HG03135 (cell line): Measurements from ENCODE around the gene ANKRD36C.
"Not testable (repeated sequence)": the region's sequence is repeated elsewhere in the genome, so short reads cannot be mapped to it uniquely, and the experiment has no call there.

Experiments
- ATAC-seq: cut with Tn5 transposase; IDR thresholded peaks from one replicate; pipeline ENCODE4 v1.9.1; 2021; ENCODE audit warnings: mild to moderate bottlenecking, moderate library complexity; ENCODE audit not compliant: unreplicated experiment

Gene ANKRD36C

GRCh38 chr2:96008051-96008450, 16.4 kb upstream of the ANKRD36C start:
- not testable (repeated sequence) for ATAC-seq

DNA sequence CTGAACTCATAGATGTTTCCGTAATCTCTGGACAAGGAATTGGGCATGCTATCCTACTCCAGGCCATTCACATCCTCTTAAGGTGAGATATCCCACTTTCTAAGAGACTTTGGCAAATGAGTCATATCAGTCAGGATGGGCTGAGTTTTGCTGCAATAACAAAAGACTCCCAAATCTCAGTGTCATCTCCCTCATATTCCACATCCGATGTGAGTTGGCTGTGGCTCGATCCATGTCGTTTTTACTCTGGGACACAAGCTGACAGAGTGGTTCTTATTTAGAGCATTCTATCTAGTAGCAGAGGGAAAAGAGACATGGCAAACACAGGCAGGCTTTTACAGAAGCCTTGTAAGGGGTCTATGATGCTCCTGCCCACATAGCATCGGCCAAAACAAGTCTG, 14.6 kb upstream of the ANKRD36C start:
- ATAC-seq = not testable (repeated sequence)

DNA sequence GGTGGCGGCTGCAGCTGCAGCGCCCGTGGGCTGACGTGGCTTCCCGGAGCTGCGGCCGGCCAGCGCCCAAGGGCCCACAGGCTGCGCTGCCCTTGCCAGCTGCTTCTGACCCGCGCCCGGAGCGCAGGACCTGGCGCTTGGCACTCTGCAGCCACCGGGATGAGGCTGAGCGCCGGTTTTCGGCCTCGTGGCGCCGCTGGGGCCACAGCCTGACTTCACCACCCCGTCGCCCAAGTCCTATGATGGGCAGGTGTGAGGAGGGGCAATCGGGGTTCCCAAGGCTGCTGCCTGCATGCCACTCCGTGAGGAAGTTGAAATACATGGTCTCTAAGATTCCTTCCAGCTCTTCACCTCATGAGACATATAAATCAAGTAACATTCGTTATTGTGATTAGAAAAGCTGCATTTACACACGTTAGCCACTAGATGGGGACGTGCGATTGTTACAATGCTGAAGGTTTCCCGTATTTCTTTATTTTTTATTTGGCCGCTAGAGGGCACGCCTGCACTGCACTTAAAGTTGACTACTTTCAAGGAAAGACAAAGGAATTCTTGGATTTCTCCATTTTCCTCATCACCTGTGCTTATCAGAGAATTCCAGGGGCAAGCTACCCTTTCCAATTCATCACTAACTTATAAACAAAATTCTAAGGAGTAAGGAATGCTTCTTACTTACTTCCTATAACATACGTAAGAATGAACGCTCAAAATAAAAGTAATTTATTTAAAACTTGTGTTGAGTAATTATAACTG, 1.1 kb upstream of the ANKRD36C start:
- peak; percentile 55 for ATAC-seq

DNA sequence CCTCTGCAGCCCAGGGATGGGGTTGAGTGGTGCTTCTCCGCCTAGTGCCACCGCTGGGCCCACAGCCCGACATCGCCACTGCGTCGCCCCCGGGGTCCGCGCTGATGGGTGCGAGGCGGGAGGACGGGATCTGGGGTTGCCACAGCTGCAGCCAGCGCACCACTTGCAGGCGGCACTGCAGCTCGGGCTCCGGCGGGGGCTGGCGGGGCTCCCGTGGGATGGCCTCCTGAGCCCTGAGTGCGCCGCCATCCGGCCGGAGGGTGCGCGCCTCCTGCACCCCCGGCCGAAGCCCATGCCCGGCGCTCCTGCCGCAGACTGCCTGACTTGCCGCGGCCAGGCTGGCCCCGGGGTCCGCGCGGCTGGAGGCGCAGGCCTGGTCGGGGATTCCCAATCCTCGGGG, 478 bp upstream of the ANKRD36C start:
- ATAC-seq = peak; percentile 55

- not testable (repeated sequence) for ATAC-seq
Observed at GRCh38 chr2:95990884-95991283, 740 bp downstream of the ANKRD36C start.

- not testable (repeated sequence) for ATAC-seq
Observed at GRCh38 chr2:95951662-95952061, 40.0 kb downstream of the ANKRD36C start.

GRCh38 chr2:95948039-95948438, 43.6 kb downstream of the ANKRD36C start:
- ATAC-seq = not testable (repeated sequence)

GRCh38 chr2:95939947-95940346, 51.7 kb downstream of the ANKRD36C start:
- not testable (repeated sequence) for ATAC-seq

GRCh38 chr2:95930740-95931139, 60.9 kb downstream of the ANKRD36C start:
- ATAC-seq = not testable (repeated sequence)

- ATAC-seq = not testable (repeated sequence)
Observed at GRCh38 chr2:95917007-95917406, 74.6 kb downstream of the ANKRD36C start.

- ATAC-seq = not testable (repeated sequence)
Observed at GRCh38 chr2:95915131-95915530, 76.5 kb downstream of the ANKRD36C start.

DNA sequence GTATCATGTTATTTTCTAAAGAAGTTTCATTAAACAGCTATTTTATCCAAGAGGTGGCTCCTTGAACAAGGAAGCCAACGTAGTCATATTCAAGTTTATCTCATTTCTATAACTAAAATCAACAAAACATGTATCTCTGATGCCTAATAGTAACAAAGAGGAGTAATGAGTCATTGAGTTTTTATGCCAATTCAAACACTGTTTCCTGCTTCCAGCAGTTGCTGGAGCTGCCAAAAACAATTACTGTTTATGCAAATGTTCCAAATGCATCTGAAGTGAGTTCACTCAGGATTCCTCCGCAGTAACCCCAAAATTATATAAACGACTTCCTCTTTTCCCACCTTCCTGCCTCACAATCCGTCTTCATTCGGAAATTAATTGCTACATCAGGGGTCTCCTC, 80.2 kb downstream of the ANKRD36C start:
- not testable (repeated sequence) for ATAC-seq

DNA sequence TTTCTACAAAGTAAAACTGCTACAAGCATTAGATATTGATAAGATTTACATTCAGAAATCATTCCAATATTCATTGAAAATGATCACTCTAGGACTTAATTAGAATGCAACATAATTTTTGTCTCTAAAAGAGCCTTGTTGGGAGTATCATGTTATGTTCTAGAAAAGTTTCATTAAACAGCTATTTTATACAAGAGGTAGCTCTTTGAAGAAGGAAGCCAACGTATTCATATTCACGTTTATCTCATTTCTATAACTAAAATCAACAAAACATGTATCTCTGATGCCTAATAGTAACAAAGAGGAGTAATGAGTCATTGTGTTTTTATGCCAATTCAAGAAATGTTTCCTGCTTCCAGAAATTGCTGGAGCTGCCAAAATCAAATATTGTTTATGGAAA, 97.2 kb downstream of the ANKRD36C start:
- ATAC-seq = not testable (repeated sequence)

GRCh38 chr2:95867929-95868328, 123.7 kb downstream of the ANKRD36C start:
- not testable (repeated sequence) for ATAC-seq

DNA sequence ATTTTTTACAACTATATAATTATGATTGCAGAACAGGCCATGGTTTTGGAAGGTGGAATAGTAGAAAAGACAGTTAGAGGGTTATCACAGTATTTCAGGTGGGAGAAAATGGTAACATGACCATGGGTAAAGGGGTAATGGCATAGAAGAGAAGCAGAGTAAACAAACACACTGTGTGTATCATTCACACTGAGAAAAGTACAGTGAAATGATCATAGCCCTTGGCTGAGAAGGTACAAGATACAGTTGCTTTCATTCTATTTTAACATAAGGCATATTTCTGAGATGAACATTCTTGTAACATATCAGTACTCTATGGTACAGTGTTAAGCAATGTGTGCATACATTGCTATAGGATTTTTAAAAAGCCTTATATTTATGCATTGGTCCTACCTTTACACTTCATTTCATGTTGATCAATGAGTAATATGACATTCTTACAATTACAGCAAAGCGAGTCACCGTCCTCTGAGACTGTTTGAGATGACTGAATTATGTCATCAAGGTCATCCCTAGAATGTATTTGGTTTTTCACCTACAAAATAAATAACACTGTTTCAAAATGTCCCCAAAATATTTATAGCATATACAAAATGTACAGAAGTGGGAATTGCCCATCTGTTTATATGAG, 124.5 kb downstream of the ANKRD36C start:
- not testable (repeated sequence) for ATAC-seq

DNA sequence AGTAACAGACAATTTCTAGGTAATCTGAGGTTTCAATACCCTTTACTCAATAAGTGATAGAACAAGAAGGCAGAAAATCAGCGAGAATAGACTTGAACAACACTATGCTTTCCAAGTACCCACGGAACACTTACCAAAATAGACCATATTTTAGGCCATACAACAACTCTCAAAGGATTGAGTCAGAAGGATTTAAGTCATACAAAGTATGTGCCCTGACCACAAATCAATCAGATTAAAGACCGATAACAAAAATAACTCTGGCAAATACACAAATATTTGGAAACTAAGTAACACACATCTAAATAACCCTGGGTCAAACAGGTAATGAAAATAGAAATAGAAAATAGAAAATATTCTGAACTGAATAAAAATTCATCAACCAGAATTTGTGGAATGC, 129.5 kb downstream of the ANKRD36C start:
- ATAC-seq = not testable (repeated sequence)

DNA sequence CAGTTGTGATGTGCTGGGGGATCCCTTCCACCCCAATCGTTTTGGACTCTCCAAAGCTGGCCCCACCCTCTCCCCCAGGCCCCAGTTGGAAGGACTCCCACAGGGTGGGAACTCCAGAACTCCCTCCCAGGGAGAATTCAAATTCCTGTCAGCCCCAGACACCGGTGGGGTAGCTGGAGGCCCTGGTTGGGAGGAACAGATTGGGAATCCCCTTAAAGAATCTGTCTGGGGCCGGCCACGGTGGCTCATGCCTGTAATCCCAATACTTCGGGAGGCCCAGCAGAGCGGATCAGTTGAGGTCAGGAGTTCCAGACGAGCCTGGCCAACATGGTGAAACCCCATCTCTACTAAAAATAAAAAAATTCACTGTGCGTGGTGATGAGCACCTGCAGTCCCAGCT, 155.5 kb downstream of the ANKRD36C start:
- no peak for ATAC-seq

- not testable (repeated sequence) for ATAC-seq
Observed at GRCh38 chr2:95834077-95835013, 157.3 kb downstream of the ANKRD36C start.

GRCh38 chr2:95824218-95824617, 167.4 kb downstream of the ANKRD36C start:
- not testable (repeated sequence) for ATAC-seq

DNA sequence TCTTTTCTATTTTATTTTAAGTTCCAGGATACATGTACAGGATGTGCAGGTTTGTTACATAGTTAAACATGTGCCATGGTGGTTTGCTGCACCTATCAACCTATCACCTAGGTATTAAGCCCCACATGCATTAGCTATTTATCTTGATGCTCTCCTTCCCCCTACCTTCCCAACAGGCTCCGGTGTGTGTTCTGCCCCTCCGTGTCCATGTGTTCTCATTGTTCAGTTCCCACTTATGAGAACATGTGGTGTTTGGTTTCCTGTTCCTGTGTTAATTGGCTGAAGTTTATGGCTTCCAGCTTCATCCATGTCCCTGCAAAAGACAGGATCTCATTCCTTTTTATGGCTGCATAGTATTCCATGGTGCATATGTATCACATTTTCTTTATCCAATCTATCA, 174.1 kb downstream of the ANKRD36C start:
- not testable (repeated sequence) for ATAC-seq

DNA sequence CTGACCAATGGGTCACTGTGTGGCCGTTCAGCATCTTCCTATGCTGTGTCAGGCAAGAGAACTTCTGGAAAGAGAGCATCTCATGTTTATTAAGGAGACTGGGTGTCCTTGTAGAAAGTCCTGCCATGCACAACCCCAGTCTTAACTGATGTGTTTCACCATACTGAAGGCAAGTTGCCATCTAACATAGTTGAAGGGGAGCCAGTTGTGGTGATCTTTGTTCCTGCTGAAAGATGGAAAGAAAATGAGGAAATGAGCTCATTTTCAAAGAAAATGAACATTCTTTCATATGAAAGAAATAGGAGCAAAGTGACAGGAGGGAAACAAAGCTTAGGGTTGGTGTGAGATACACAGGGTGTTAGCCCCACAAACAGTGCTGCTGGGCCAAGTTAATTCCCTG, 178.3 kb downstream of the ANKRD36C start:
- ATAC-seq = not testable (repeated sequence)
